ENCODE results near the gene DOCK7. TPM values are rescaled to one million over a fixed set of nuclear protein-coding genes. Genes with fewer than 3 reads are reported as not detected.

The DOCK7 gene
- total and polyA plus RNA-seq, 2 of the 13 experiments (the other 11 are each of a cell fraction or from before 2014, with no cell fraction given): 45.7 to 67.2 TPM

- H3K9me3 ChIP-seq (ENCODE audit: low read length): no peaks in the 10 kb centered on the region
- ChIA-PET POLR2A (interaction anchor here (1.0 kb wide), 1 partner anchor 16 kb away, joined by 6 read pairs; no protein-coding TSS in a partner anchor), CTCF (ENCODE audit: low intra/inter-chr PET ratio, low total read pairs) (no interaction called here)
- ATAC-seq (no peak), DNase-seq (ENCODE audit: low spot score) (no peak), FAIRE-seq (peak; percentile 4)
- no peak overlapping the region for H3K4me3 ChIP-seq (replicated peaks in 1 of 3; ENCODE audit: insufficient read depth in 1 of 3, low read depth in 2 of 3, low read length in 3 of 3)
- no TSS peak for BruUV-seq (replicated peaks)
- in situ Hi-C loops (cut with HindIII; ENCODE audit: extremely low pct_ligation_motif_present, low pct_unique_long_range_greater_than_20kb): no loop called here
- no peaks in the 10 kb centered on the region for H4K20me1 ChIP-seq (ENCODE audit: insufficient read depth, low read length)
- no peaks in the 10 kb centered on the region for H3K79me2 ChIP-seq (ENCODE audit: insufficient read depth, low read length)
- H3K27me3 ChIP-seq (ENCODE audit: control insufficient read depth in 1 of 2, insufficient read depth in 2 of 2, low read length in 2 of 2): no peaks in the 10 kb centered on the region
- H2AFZ ChIP-seq (ENCODE audit: low read length): no peak overlapping the region
- intact Hi-C loops (cut with micrococcal nuclease; ENCODE audit: unreplicated experiment): no loop called here
- peak; percentile 78 for TF ChIP-seq ZNF12 (CRISPR knock-in tag; IDR thresholded peaks at IDR 0.05)
- TF ChIP-seq TFAP4 (IDR thresholded peaks at IDR 0.05; ENCODE audit: borderline replicate concordance, low read depth): peak; percentile 41; the same call in 1 of the 2 replicates
- TF ChIP-seq HNF4A (CRISPR knock-in tag; IDR thresholded peaks at IDR 0.05): peak; percentile 30
- TF ChIP-seq POLR2G (IDR thresholded peaks at IDR 0.05; ENCODE audit: low read depth, low read length): no peak
- H3K4me2 ChIP-seq (ENCODE audit: low read depth, low read length): 0 out of 2 replicates have a peak overlapping the region, but pooled peaks have one; percentile 6
- H3K36me3 ChIP-seq (replicated peaks in 1 of 2; ENCODE audit: control insufficient read depth in 1 of 2, insufficient read depth in 2 of 2, low read length in 2 of 2): no peaks in the 10 kb centered on the region
- 4% methylated on average over 1 of the region's 1 CpG for WGBS (ENCODE audit: low lambda C conversion rate)
- no peak overlapping the region for H3K27ac ChIP-seq (ENCODE audit: extremely low read length, insufficient read depth, low read length)
- no peak overlapping the region for H3K9ac ChIP-seq (ENCODE audit: insufficient read depth, low read depth, low read length)
- H3K4me1 ChIP-seq (ENCODE audit: insufficient read depth, low read length): peaks cover 42% of the 10 kb centered on the region
Observed at GRCh38 chr1:62420214-62420613, 268.0 kb downstream of the DOCK7 start.

- Histone ChIP-seq H3K4me3 (replicated peaks in 1 of 3; ENCODE audit: insufficient read depth in 1 of 3, low read depth in 2 of 3, low read length in 3 of 3) (no peak overlapping the region), H3K9me3 (ENCODE audit: low read length) (no peaks in the 10 kb centered on the region), H2AFZ (ENCODE audit: low read length) (no peak overlapping the region), H3K79me2 (ENCODE audit: insufficient read depth, low read length) (no peaks in the 10 kb centered on the region), H3K27ac (ENCODE audit: extremely low read length, insufficient read depth, low read length) (no peak overlapping the region), H3K9ac (ENCODE audit: insufficient read depth, low read depth, low read length) (no peak overlapping the region), H3K36me3 (replicated peaks in 1 of 2; ENCODE audit: control insufficient read depth in 1 of 2, insufficient read depth in 2 of 2, low read length in 2 of 2) (no peaks in the 10 kb centered on the region), H3K4me2 (ENCODE audit: low read depth, low read length) (no peak overlapping the region), H3K27me3 (ENCODE audit: control insufficient read depth in 1 of 2, insufficient read depth in 2 of 2, low read length in 2 of 2) (no peaks in the 10 kb centered on the region; a peak in 1 of 5 replicates), H3K4me1 (ENCODE audit: insufficient read depth, low read length) (peaks cover 22% of the 10 kb centered on the region), H4K20me1 (ENCODE audit: insufficient read depth, low read length) (no peaks in the 10 kb centered on the region)
- FAIRE-seq (no peak), DNase-seq (ENCODE audit: low spot score) (no peak), ATAC-seq (no peak)
- ChIA-PET POLR2A (no interaction called here), CTCF (ENCODE audit: low intra/inter-chr PET ratio, low total read pairs) (no interaction called here)
- BruUV-seq (replicated peaks): no TSS peak
- intact Hi-C loops (cut with micrococcal nuclease; ENCODE audit: unreplicated experiment) (no loop called here), in situ Hi-C loops (cut with HindIII; ENCODE audit: extremely low pct_ligation_motif_present, low pct_unique_long_range_greater_than_20kb) (no loop called here)
- TF ChIP-seq FOXP4 (CRISPR knock-in tag; IDR thresholded peaks at IDR 0.05) (no peak), THAP9 (CRISPR knock-in tag; IDR thresholded peaks at IDR 0.05; ENCODE audit: borderline replicate concordance) (no peak), ZNF263 (CRISPR knock-in tag; IDR thresholded peaks at IDR 0.05) (no peak), NBN (conservative IDR thresholded peaks at IDR 0.05) (no peak), ZNF598 (CRISPR knock-in tag; IDR thresholded peaks at IDR 0.05; ENCODE audit: borderline replicate concordance) (no peak), SPEN (CRISPR knock-in tag; IDR thresholded peaks at IDR 0.05; ENCODE audit: low read depth) (no peak), CEBPG (CRISPR knock-in tag; IDR thresholded peaks at IDR 0.05) (no peak), ATF7 (IDR thresholded peaks at IDR 0.05) (no peak), ATF7 (CRISPR knock-in tag; IDR thresholded peaks at IDR 0.05) (no peak), ADNP (CRISPR knock-in tag; IDR thresholded peaks at IDR 0.05) (no peak), ZMYM3 (CRISPR knock-in tag; IDR thresholded peaks at IDR 0.05) (no peak)
- WGBS (ENCODE audit: low lambda C conversion rate): 6% methylated on average over 2 of the region's 2 CpGs
Observed at GRCh38 chr1:62417351-62417999, 270.7 kb downstream of the DOCK7 start.

All from HepG2 (cell line).